ENCODE data around the gene PHF5A.

The PHF5A gene

GRCh38 chr22:41411021-41411851 is 57.3 kb downstream of the PHF5A start:
- no peak for DNase-seq

GRCh38 chr22:41410311-41410751 is 58.2 kb downstream of the PHF5A start:
- DNase-seq = no peak
